NCI-H187 (cell line): Measurements from ENCODE around the gene VHLL.

Experiments used
- DNase-seq, 2 experiments: peaks; one replicate each; lab custom pipeline; 2025; lab: John Stamatoyannopoulos, UW

VHLL gene

DNA sequence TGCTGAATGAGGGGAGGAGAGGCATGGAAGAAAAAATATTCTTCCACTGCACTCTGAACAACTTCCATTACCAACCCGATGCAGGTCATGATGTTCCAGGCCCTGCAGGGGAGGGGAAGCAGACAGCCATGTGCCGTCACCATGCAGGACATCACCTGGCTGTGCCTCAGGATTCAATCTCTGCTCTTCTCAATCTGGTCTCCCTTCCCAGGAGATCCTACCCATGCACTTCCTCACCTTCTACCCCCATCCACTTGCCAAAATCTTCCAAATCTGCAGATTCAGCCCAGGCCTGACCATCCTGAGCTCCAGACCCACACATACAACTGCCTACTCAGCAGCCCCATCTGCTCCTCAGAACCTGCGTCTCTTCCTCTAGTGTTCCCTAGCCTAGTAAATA lies 45.5 kb downstream of the VHLL start:
- no peak for DNase-seq

DNA sequence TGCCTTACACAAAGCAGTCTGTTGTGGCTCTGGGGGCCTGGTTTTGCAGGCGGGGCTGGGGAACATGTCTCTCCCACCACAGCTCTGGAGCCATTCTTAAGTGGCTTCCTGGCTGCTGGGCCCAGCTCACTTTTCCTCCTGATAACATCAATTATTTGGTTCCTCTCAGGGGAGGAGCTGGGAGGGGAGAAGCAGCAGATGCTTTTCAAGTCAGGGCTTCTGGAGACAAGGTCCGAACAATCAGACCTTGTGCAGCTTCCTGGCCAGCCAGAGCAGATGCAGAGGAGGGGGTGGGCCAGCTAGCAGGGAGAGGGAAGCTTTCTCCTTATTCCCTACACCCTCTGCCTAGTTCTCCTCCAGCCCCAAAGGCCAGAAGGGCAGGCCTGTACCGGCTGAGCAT lies 47.6 kb downstream of the VHLL start:
- no peak for DNase-seq

DNA sequence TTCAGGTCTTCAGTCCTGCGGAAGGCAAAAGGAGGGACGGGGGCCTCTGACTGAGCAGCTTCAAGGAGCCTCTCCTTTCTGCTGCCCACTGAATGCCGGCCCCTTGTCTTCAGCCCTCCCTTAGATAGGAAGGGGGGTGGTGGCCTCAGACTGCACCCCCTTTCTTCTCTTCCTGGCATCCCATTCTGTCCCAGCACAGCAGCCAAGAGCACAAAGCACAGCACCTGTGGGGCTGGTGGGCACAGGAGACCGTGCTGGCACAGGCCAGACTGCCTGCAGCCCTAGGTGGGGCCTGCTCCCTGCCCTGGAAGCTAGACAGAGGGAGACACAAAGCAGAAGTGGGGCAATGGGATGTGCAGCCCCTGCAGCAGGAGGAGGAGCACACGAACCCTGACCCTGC lies 49.5 kb downstream of the VHLL start:
- DNase-seq = no peak
